Type B pancreatic cell (in vitro differentiated cells): Measurements from ENCODE around the gene PGAM4. TPM values are rescaled to one million over a fixed set of nuclear protein-coding genes. Genes with fewer than 3 reads are reported as not detected.

ENCODE experiments used
- DNase-seq: peaks from one replicate; pipeline ENCODE4 v3.0.0; 2021; ENCODE audit warnings: mixed read lengths; ENCODE audit not compliant: unreplicated experiment; ENCODE audit errors: extremely low spot score
- H3K27ac Mint-ChIP-seq: 2 replicates; pipeline ENCODE4 v1.8.0; 2021; ENCODE audit warnings: mild to moderate bottlenecking, mixed read lengths
- H3K27me3 Mint-ChIP-seq: 2 replicates; pipeline ENCODE4 v1.8.0; 2021; ENCODE audit warnings: mixed read lengths
- H3K36me3 Mint-ChIP-seq: 2 replicates; pipeline ENCODE4 v1.8.0; 2021; ENCODE audit warnings: mixed read lengths
- H3K4me1 Mint-ChIP-seq: one replicate; pipeline ENCODE4 v1.8.0; 2021; ENCODE audit warnings: mixed read lengths; ENCODE audit not compliant: unreplicated experiment
- H3K4me3 Mint-ChIP-seq: 2 replicates; pipeline ENCODE4 v1.8.0; 2021; ENCODE audit warnings: mild to moderate bottlenecking, mixed read lengths
- H3K9me3 Mint-ChIP-seq: 2 replicates; pipeline ENCODE4 v1.8.0; 2021; ENCODE audit warnings: mixed read lengths
- long read RNA-seq: library from polyadenylated mRNA; unstranded; transcript quantifications from one replicate; pipeline ENCODE4 v2.0.0, GENCODE V29; 2020
- total RNA-seq: library from RNA; stranded (reverse); gene quantifications from 2 replicates; pipeline ENCODE4 v1.2.1, GENCODE V29; 2021; ENCODE audit warnings: low replicate concordance
- TF ChIP-seq, protein P1 (sequence below): fragments of 200-600 bp; sonication (generic); conservative IDR thresholded peaks from 2 replicates; pipeline ENCODE4 v1.5.0; 2021; ENCODE audit warnings: antibody characterized with exemption, mild to moderate bottlenecking

PGAM4 gene
- total RNA-seq: not detected in 2 replicates
- long read RNA-seq: 0 reads

DNA sequence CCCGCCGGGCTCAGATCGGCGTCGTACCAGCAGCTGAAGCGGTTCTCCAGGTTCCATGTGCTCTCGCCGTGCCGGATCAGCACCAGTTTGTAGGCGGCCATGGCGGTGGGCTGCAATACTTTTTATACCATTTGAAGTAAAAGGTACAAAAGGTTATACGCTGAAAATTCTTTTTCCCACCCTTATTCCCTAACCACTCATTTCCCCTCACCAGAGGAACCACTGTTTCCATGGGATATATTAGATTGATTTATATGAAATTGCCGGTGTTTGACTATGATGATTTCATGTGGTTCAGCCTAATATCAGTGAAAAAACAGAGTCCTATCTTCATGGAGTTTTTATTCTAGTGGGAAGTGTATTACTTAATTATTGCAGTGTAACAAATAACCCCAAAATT is at the start of gene PGAM4:
Gene PGAM4, minus strand, starts transcription at position 101 of the 400 bp plus-strand sequence. Its CDS starts 0 bp downstream, at position 101.
- DNase-seq: no peak
- Mint-ChIP-seq H3K36me3 (no peaks in the 10 kb centered on the region), H3K27me3 (no peaks in the 10 kb centered on the region), H3K9me3 (peaks cover 5% of the 10 kb centered on the region), H3K27ac (no peak within 1 kb of the TSS), H3K4me3 (no peak within 1 kb of the TSS), H3K4me1 (no peaks in the 10 kb centered on the region)
- TF ChIP-seq, protein P1, sequence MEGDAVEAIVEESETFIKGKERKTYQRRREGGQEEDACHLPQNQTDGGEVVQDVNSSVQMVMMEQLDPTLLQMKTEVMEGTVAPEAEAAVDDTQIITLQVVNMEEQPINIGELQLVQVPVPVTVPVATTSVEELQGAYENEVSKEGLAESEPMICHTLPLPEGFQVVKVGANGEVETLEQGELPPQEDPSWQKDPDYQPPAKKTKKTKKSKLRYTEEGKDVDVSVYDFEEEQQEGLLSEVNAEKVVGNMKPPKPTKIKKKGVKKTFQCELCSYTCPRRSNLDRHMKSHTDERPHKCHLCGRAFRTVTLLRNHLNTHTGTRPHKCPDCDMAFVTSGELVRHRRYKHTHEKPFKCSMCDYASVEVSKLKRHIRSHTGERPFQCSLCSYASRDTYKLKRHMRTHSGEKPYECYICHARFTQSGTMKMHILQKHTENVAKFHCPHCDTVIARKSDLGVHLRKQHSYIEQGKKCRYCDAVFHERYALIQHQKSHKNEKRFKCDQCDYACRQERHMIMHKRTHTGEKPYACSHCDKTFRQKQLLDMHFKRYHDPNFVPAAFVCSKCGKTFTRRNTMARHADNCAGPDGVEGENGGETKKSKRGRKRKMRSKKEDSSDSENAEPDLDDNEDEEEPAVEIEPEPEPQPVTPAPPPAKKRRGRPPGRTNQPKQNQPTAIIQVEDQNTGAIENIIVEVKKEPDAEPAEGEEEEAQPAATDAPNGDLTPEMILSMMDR: no peak

- no peaks in the 10 kb centered on the region for H3K36me3 Mint-ChIP-seq
- TF ChIP-seq, protein P1: no peak
- H3K4me1 Mint-ChIP-seq: no peaks in the 10 kb centered on the region
Measured at GRCh38 chrX:78011846-78012245, 42.4 kb upstream of the PGAM4 start.

GRCh38 chrX:77979870-77980269 is 10.4 kb upstream of the PGAM4 start:
- H3K9me3 Mint-ChIP-seq: no peaks in the 10 kb centered on the region
- no peak for DNase-seq
- no peaks in the 10 kb centered on the region for H3K27me3 Mint-ChIP-seq
- no peaks in the 10 kb centered on the region for H3K4me1 Mint-ChIP-seq
- no peak overlapping the region for H3K4me3 Mint-ChIP-seq
- H3K27ac Mint-ChIP-seq: no peak overlapping the region
- TF ChIP-seq, protein P1: no peak
- H3K36me3 Mint-ChIP-seq: no peaks in the 10 kb centered on the region

More at GRCh38 chrX:78011846-78012245, 42.4 kb upstream of the PGAM4 start:
- no peak overlapping the region for H3K27ac Mint-ChIP-seq
- H3K4me3 Mint-ChIP-seq: no peak overlapping the region
- peaks cover 6% of the 10 kb centered on the region for H3K9me3 Mint-ChIP-seq
- no peaks in the 10 kb centered on the region for H3K27me3 Mint-ChIP-seq
- DNase-seq: no peak

DNA sequence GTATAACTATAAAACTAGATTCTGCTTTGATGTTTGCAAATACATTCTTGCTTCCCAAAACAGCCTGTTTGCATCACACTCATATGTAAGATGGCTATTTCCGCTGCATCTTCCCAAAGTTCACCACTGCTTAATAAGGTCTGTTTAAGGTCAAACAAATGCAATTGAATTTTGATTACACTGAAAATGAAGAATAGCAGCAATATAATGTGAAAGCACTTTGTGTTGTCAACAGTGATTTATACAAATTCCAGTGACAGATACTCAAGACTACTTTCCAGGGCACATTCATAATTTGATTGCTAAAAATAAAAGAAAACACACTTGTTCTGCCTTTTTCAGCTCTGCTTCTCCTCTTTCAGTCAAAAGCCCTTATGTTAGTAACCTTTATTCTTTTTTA is 8.1 kb upstream of the PGAM4 start:
- H3K4me3 Mint-ChIP-seq: no peak overlapping the region
- H3K36me3 Mint-ChIP-seq: no peaks in the 10 kb centered on the region

GRCh38 chrX:77977095-77977494 is 7.7 kb upstream of the PGAM4 start:
- Mint-ChIP-seq H3K27me3 (no peaks in the 10 kb centered on the region), H3K4me3 (no peak overlapping the region), H3K4me1 (no peaks in the 10 kb centered on the region), H3K9me3 (no peaks in the 10 kb centered on the region), H3K36me3 (no peaks in the 10 kb centered on the region), H3K27ac (no peak overlapping the region)
- DNase-seq: no peak
- TF ChIP-seq, protein P1: no peak

More for the DNA sequence above, 8.1 kb upstream of the PGAM4 start:
- H3K27ac Mint-ChIP-seq: no peak overlapping the region
- TF ChIP-seq, protein P1: no peak
- no peaks in the 10 kb centered on the region for H3K4me1 Mint-ChIP-seq
- H3K9me3 Mint-ChIP-seq: no peaks in the 10 kb centered on the region
- DNase-seq: no peak
- no peaks in the 10 kb centered on the region for H3K27me3 Mint-ChIP-seq

GRCh38 chrX:77975755-77976154 is 6.3 kb upstream of the PGAM4 start:
- no peaks in the 10 kb centered on the region for H3K4me1 Mint-ChIP-seq
- no peak overlapping the region for H3K27ac Mint-ChIP-seq
- H3K4me3 Mint-ChIP-seq: no peak overlapping the region
- H3K9me3 Mint-ChIP-seq: no peaks in the 10 kb centered on the region
- H3K27me3 Mint-ChIP-seq: no peaks in the 10 kb centered on the region
- TF ChIP-seq, protein P1: no peak
- H3K36me3 Mint-ChIP-seq: no peaks in the 10 kb centered on the region
- DNase-seq: no peak
